ENCODE results near the gene LNPEP. TPM values are rescaled to one million over a fixed set of nuclear protein-coding genes. Genes with fewer than 3 reads are reported as not detected.

LNPEP gene
- total RNA-seq, 1 experiment from 2014 or later = 6.4 TPM

DNA sequence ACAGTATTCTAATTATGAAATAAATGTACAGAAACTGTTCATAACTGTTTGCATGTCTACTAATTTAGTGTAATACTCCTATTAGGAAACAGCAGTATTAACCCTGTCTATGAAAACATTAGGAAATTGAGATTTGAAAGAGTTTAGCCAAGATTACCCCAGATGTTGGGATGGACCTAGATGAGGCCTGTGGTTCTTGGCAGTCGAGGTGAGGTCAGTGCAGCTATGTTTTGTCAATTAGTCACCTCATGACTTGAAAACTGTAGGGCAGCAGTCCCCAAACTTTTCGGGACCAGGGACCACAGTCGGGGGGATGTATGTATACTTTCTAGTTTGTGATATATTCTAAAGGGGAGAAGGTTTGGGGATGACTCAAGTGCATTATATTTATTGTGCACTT, 4.7 kb downstream of the LNPEP start:
- Mint-ChIP-seq H3K36me3 (no peaks in the 10 kb centered on the region), H3K27me3 (ENCODE audit: low read depth) (peaks cover 15% of the 10 kb centered on the region), H3K27ac (no peak overlapping the region), H3K4me1 (peaks cover 23% of the 10 kb centered on the region), H3K4me3 (no peak overlapping the region), H3K9me3 (no peaks in the 10 kb centered on the region)
- ChIA-PET POLR2A (no interaction called here), CTCF (interaction anchor here (1.2 kb wide), 1 partner anchor 72 kb away, joined by 5 read pairs; no protein-coding TSS in a partner anchor)
- DNase-seq (ENCODE audit: low spot score) (no peak), ATAC-seq (no peak)
- TF ChIP-seq ATF1 (CRISPR knock-in tag; IDR thresholded peaks at IDR 0.05) (no peak), GRHL2 (CRISPR knock-in tag; IDR thresholded peaks at IDR 0.05; ENCODE audit: insufficient replicate concordance, severe bottlenecking) (no peak), NR2C2 (CRISPR knock-in tag; IDR thresholded peaks at IDR 0.05) (no peak), NFYB (CRISPR knock-in tag; conservative IDR thresholded peaks at IDR 0.05; ENCODE audit: low read depth) (no peak), ZNF232 (CRISPR knock-in tag; IDR thresholded peaks at IDR 0.05) (no peak)
- TF ChIP-seq, protein P1, sequence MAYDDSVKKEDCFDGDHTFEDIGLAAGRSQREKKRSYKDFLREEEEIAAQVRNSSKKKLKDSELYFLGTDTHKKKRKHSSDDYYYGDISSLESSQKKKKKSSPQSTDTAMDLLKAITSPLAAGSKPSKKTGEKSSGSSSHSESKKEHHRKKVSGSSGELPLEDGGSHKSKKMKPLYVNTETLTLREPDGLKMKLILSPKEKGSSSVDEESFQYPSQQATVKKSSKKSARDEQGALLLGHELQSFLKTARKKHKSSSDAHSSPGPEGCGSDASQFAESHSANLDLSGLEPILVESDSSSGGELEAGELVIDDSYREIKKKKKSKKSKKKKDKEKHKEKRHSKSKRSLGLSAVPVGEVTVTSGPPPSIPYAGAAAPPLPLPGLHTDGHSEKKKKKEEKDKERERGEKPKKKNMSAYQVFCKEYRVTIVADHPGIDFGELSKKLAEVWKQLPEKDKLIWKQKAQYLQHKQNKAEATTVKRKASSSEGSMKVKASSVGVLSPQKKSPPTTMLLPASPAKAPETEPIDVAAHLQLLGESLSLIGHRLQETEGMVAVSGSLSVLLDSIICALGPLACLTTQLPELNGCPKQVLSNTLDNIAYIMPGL (CRISPR knock-in tag; IDR thresholded peaks at IDR 0.05) = no peak
- TF ChIP-seq, protein P2, sequence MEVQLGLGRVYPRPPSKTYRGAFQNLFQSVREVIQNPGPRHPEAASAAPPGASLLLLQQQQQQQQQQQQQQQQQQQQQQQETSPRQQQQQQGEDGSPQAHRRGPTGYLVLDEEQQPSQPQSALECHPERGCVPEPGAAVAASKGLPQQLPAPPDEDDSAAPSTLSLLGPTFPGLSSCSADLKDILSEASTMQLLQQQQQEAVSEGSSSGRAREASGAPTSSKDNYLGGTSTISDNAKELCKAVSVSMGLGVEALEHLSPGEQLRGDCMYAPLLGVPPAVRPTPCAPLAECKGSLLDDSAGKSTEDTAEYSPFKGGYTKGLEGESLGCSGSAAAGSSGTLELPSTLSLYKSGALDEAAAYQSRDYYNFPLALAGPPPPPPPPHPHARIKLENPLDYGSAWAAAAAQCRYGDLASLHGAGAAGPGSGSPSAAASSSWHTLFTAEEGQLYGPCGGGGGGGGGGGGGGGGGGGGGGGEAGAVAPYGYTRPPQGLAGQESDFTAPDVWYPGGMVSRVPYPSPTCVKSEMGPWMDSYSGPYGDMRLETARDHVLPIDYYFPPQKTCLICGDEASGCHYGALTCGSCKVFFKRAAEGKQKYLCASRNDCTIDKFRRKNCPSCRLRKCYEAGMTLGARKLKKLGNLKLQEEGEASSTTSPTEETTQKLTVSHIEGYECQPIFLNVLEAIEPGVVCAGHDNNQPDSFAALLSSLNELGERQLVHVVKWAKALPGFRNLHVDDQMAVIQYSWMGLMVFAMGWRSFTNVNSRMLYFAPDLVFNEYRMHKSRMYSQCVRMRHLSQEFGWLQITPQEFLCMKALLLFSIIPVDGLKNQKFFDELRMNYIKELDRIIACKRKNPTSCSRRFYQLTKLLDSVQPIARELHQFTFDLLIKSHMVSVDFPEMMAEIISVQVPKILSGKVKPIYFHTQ (CRISPR knock-in tag; IDR thresholded peaks at IDR 0.05) = no peak
- TF ChIP-seq, protein P3, sequence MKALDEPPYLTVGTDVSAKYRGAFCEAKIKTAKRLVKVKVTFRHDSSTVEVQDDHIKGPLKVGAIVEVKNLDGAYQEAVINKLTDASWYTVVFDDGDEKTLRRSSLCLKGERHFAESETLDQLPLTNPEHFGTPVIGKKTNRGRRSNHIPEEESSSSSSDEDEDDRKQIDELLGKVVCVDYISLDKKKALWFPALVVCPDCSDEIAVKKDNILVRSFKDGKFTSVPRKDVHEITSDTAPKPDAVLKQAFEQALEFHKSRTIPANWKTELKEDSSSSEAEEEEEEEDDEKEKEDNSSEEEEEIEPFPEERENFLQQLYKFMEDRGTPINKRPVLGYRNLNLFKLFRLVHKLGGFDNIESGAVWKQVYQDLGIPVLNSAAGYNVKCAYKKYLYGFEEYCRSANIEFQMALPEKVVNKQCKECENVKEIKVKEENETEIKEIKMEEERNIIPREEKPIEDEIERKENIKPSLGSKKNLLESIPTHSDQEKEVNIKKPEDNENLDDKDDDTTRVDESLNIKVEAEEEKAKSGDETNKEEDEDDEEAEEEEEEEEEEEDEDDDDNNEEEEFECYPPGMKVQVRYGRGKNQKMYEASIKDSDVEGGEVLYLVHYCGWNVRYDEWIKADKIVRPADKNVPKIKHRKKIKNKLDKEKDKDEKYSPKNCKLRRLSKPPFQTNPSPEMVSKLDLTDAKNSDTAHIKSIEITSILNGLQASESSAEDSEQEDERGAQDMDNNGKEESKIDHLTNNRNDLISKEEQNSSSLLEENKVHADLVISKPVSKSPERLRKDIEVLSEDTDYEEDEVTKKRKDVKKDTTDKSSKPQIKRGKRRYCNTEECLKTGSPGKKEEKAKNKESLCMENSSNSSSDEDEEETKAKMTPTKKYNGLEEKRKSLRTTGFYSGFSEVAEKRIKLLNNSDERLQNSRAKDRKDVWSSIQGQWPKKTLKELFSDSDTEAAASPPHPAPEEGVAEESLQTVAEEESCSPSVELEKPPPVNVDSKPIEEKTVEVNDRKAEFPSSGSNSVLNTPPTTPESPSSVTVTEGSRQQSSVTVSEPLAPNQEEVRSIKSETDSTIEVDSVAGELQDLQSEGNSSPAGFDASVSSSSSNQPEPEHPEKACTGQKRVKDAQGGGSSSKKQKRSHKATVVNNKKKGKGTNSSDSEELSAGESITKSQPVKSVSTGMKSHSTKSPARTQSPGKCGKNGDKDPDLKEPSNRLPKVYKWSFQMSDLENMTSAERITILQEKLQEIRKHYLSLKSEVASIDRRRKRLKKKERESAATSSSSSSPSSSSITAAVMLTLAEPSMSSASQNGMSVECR (CRISPR knock-in tag; IDR thresholded peaks at IDR 0.05; ENCODE audit: borderline replicate concordance) = no peak
- TF ChIP-seq, protein P4, sequence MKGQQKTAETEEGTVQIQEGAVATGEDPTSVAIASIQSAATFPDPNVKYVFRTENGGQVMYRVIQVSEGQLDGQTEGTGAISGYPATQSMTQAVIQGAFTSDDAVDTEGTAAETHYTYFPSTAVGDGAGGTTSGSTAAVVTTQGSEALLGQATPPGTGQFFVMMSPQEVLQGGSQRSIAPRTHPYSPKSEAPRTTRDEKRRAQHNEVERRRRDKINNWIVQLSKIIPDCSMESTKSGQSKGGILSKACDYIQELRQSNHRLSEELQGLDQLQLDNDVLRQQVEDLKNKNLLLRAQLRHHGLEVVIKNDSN (CRISPR knock-in tag; IDR thresholded peaks at IDR 0.05) = no peak

DNA sequence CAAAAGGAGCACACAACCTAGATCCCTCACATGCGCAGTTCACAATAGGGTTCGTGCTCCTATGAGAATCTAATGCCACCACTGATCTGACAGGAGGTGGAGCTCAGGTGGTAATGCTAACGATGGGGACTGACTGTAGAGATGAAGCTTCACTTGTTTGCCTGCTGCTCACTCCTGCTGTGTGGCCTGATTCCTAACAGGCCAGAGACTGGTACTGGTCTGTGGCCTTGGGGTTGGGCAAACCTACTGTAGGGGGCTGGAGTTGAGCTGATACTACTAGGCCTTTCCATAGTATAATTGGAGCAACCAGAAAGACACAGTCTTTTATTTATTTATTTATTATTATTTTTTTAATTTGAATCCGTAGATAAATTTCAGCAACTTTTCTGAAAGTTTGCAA, 5.3 kb downstream of the LNPEP start:
- no peak for DNase-seq (ENCODE audit: low spot score)
- H3K4me3 Mint-ChIP-seq = no peak overlapping the region
- peaks cover 23% of the 10 kb centered on the region for H3K4me1 Mint-ChIP-seq
- H3K9me3 Mint-ChIP-seq = no peaks in the 10 kb centered on the region
- ChIA-PET CTCF (interaction anchor here (1.2 kb wide), 1 partner anchor 72 kb away, joined by 5 read pairs; no protein-coding TSS in a partner anchor), POLR2A (no interaction called here)
- no peaks in the 10 kb centered on the region for H3K36me3 Mint-ChIP-seq
- H3K27ac Mint-ChIP-seq = no peak overlapping the region
- no peak for ATAC-seq
- peaks cover 15% of the 10 kb centered on the region for H3K27me3 Mint-ChIP-seq (ENCODE audit: low read depth)
- TF ChIP-seq, protein P5, sequence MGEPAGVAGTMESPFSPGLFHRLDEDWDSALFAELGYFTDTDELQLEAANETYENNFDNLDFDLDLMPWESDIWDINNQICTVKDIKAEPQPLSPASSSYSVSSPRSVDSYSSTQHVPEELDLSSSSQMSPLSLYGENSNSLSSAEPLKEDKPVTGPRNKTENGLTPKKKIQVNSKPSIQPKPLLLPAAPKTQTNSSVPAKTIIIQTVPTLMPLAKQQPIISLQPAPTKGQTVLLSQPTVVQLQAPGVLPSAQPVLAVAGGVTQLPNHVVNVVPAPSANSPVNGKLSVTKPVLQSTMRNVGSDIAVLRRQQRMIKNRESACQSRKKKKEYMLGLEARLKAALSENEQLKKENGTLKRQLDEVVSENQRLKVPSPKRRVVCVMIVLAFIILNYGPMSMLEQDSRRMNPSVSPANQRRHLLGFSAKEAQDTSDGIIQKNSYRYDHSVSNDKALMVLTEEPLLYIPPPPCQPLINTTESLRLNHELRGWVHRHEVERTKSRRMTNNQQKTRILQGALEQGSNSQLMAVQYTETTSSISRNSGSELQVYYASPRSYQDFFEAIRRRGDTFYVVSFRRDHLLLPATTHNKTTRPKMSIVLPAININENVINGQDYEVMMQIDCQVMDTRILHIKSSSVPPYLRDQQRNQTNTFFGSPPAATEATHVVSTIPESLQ (CRISPR knock-in tag; IDR thresholded peaks at IDR 0.05) = no peak
- TF ChIP-seq ZNF396 (CRISPR knock-in tag; IDR thresholded peaks at IDR 0.05; ENCODE audit: borderline replicate concordance) (no peak), ZNF219 (CRISPR knock-in tag; IDR thresholded peaks at IDR 0.05; ENCODE audit: borderline replicate concordance) (no peak), RELA (CRISPR knock-in tag; IDR thresholded peaks at IDR 0.05; ENCODE audit: borderline replicate concordance) (no peak)
- TF ChIP-seq, protein P6, sequence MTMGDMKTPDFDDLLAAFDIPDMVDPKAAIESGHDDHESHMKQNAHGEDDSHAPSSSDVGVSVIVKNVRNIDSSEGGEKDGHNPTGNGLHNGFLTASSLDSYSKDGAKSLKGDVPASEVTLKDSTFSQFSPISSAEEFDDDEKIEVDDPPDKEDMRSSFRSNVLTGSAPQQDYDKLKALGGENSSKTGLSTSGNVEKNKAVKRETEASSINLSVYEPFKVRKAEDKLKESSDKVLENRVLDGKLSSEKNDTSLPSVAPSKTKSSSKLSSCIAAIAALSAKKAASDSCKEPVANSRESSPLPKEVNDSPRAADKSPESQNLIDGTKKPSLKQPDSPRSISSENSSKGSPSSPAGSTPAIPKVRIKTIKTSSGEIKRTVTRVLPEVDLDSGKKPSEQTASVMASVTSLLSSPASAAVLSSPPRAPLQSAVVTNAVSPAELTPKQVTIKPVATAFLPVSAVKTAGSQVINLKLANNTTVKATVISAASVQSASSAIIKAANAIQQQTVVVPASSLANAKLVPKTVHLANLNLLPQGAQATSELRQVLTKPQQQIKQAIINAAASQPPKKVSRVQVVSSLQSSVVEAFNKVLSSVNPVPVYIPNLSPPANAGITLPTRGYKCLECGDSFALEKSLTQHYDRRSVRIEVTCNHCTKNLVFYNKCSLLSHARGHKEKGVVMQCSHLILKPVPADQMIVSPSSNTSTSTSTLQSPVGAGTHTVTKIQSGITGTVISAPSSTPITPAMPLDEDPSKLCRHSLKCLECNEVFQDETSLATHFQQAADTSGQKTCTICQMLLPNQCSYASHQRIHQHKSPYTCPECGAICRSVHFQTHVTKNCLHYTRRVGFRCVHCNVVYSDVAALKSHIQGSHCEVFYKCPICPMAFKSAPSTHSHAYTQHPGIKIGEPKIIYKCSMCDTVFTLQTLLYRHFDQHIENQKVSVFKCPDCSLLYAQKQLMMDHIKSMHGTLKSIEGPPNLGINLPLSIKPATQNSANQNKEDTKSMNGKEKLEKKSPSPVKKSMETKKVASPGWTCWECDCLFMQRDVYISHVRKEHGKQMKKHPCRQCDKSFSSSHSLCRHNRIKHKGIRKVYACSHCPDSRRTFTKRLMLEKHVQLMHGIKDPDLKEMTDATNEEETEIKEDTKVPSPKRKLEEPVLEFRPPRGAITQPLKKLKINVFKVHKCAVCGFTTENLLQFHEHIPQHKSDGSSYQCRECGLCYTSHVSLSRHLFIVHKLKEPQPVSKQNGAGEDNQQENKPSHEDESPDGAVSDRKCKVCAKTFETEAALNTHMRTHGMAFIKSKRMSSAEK (CRISPR knock-in tag; IDR thresholded peaks at IDR 0.05; ENCODE audit: borderline replicate concordance) = no peak
- TF ChIP-seq, protein P7, sequence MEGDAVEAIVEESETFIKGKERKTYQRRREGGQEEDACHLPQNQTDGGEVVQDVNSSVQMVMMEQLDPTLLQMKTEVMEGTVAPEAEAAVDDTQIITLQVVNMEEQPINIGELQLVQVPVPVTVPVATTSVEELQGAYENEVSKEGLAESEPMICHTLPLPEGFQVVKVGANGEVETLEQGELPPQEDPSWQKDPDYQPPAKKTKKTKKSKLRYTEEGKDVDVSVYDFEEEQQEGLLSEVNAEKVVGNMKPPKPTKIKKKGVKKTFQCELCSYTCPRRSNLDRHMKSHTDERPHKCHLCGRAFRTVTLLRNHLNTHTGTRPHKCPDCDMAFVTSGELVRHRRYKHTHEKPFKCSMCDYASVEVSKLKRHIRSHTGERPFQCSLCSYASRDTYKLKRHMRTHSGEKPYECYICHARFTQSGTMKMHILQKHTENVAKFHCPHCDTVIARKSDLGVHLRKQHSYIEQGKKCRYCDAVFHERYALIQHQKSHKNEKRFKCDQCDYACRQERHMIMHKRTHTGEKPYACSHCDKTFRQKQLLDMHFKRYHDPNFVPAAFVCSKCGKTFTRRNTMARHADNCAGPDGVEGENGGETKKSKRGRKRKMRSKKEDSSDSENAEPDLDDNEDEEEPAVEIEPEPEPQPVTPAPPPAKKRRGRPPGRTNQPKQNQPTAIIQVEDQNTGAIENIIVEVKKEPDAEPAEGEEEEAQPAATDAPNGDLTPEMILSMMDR (IDR thresholded peaks at IDR 0.05) = no peak

Data from WTC11 (cell line).